HepG2 (cell line): Measurements from ENCODE around the gene POLR3K. TPM values are rescaled to one million over a fixed set of nuclear protein-coding genes. Genes with fewer than 3 reads are reported as not detected.

Experiments used
- CBX2 ChIP-seq, 2 experiments: fragments of 200-600 bp in 1 of 2; sonication (generic); formaldehyde crosslinking in 1 of 2; IDR thresholded peaks; 2 replicates each; pipeline versions ENCODE4 v1.7.0 to v1.8.1; 2018 to 2022; ENCODE audit warnings: low read depth in 2 of 2, low read length in 1 of 2, mild to moderate bottlenecking in 1 of 2, missing genetic modification reagents in 1 of 2
- HBP1 ChIP-seq: IDR thresholded peaks from 2 replicates; pipeline ENCODE4 v1.6.1; 2016; ENCODE audit warnings: low read depth, control low read depth
- PAX8 ChIP-seq: sonication (generic); formaldehyde crosslinking; IDR thresholded peaks from 2 replicates; pipeline ENCODE4 v1.8.0; 2022; ENCODE audit warnings: mild to moderate bottlenecking, missing genetic modification reagents, borderline replicate concordance
- PHF8 ChIP-seq: sonication (generic); formaldehyde crosslinking; IDR thresholded peaks from 2 replicates; pipeline ENCODE4 v1.5.0; 2020; ENCODE audit warnings: missing genetic modification reagents
- RBFOX2 ChIP-seq: fragments of 200-400 bp; formaldehyde crosslinking; IDR thresholded peaks from 2 replicates; pipeline ENCODE4 v1.6.1; 2017; ENCODE audit warnings: low read depth, mild to moderate bottlenecking, low read length
- SRSF9 ChIP-seq: fragments of 200-400 bp; formaldehyde crosslinking; IDR thresholded peaks from 2 replicates; pipeline ENCODE4 v1.6.1; 2018; ENCODE audit warnings: borderline replicate concordance, mild to moderate bottlenecking, low read depth, low read length; ENCODE audit not compliant: insufficient read depth, poor library complexity, severe bottlenecking
- ZFX ChIP-seq: sonication (generic); formaldehyde crosslinking; IDR thresholded peaks from 2 replicates; pipeline ENCODE4 v1.4.0; 2020; ENCODE audit warnings: mild to moderate bottlenecking, low read depth, missing genetic modification reagents, moderate library complexity
- ZNF598 ChIP-seq: sonication (generic); formaldehyde crosslinking; IDR thresholded peaks from 2 replicates; pipeline ENCODE4 v1.5.1; 2020; ENCODE audit warnings: mild to moderate bottlenecking, missing genetic modification reagents, borderline replicate concordance
- ZNF766 ChIP-seq: sonication (generic); formaldehyde crosslinking; IDR thresholded peaks from 2 replicates; pipeline ENCODE4 v1.5.0; 2020; ENCODE audit warnings: missing genetic modification reagents, borderline replicate concordance
- polyA plus RNA-seq, 8 experiments: library from polyadenylated mRNA; depleted of rRNA in 3 of 8; stranded (reverse) in 7 of 8; unstranded in 1 of 8; fragments of >200 nt; fragmentation: Illumina TruSeq in 4 of 8; extraction: Trizol in 4 of 8; gene quantifications; 2 replicates each; pipeline versions ENCODE4 v1.2.1 to v1.2.3, GENCODE V29; 2011 to 2016; ENCODE audit warnings: low read depth in 4 of 8, missing spikeins in 1 of 8, mixed read lengths in 1 of 8; ENCODE audit not compliant: insufficient read depth in 1 of 8
- total RNA-seq, 5 experiments: library from RNA; depleted of rRNA; stranded (reverse); fragments of >200 nt; fragmentation: Illumina TruSeq; extraction: Trizol; gene quantifications; 2 replicates each; pipeline ENCODE4 v1.2.3, GENCODE V29; 2016; ENCODE audit warnings: low read depth in 1 of 5
- TF ChIP-seq, protein P1 (sequence below): sonication (generic); formaldehyde crosslinking; IDR thresholded peaks from 2 replicates; pipeline ENCODE4 v1.9.0; 2022; ENCODE audit warnings: missing genetic modification reagents, mild to moderate bottlenecking, borderline replicate concordance

Gene POLR3K
- total and polyA plus RNA-seq, 2 of the 13 experiments (the other 11 are each of a cell fraction or from before 2014, with no cell fraction given), result 14.8 to 18.8 TPM

DNA sequence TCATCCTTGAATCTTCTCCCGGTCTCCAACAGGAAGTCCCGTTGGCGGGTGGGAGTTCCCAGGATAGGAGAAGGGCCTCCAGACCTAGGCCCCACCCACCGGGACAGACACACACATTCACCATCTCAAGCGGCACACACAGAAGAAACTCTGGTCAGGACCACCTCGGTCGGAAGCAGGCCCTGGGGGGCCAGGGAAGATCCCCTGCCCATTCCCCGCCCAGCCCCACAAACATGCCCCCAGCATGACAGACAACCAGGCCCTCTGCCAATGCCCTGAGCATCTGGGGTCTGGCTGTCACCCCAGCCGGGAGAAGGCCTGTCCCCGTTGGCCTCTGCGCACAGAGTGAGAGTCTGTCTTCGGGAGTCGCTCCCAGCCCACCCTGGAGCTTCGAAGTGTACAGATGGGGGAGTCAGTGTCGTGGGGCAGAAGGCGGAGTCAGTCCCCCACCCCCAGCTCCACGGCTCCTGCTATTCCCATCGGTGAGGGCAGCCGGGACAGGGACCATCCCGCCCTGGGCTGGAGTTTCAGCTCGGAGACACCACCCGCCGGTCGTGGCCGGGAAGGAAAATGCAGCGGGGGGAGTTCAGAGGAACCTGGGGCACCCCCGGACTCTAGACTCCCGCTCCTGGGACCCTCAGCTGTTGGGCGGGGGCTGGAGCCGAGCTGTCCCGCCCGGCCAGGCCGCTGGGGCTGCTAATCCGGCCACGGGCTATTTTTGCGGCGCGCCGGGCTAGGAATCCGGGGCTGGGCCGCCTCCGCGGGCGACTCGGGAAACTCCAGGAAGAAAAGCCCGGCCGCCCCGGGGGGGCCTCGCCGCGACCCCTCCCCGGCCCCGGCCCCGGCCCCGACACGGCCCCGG is 18.4 kb upstream of the POLR3K start (continued):
- TF ChIP-seq ZNF598 (CRISPR knock-in tag) (no peak), RBFOX2 (peak; percentile 43; the same call in 1 of the 2 replicates), PAX8 (no peak), HBP1 (CRISPR knock-in tag) (0 out of 2 replicates have a peak, but pooled peaks have one; percentile 31), CBX2 (IDR thresholded peaks at IDR 0.05; ENCODE audit: low read depth, low read length) (no peak), CBX2 (CRISPR knock-in tag; IDR thresholded peaks at IDR 0.05; ENCODE audit: low read depth) (no peak), PHF8 (CRISPR knock-in tag) (peak; percentile 48; the same call in 1 of the 2 replicates), ZNF766 (CRISPR knock-in tag) (no peak), ZFX (CRISPR knock-in tag) (peak; percentile 61), SRSF9 (no peak)
- TF ChIP-seq, protein P1, sequence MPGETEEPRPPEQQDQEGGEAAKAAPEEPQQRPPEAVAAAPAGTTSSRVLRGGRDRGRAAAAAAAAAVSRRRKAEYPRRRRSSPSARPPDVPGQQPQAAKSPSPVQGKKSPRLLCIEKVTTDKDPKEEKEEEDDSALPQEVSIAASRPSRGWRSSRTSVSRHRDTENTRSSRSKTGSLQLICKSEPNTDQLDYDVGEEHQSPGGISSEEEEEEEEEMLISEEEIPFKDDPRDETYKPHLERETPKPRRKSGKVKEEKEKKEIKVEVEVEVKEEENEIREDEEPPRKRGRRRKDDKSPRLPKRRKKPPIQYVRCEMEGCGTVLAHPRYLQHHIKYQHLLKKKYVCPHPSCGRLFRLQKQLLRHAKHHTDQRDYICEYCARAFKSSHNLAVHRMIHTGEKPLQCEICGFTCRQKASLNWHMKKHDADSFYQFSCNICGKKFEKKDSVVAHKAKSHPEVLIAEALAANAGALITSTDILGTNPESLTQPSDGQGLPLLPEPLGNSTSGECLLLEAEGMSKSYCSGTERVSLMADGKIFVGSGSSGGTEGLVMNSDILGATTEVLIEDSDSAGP (CRISPR knock-in tag), result peak; percentile 39; the same call in 1 of the 2 replicates
- TF ChIP-seq, all 625 proteins: peak for 43
